ENCODE results near the gene ERMP1. TPM values are rescaled to one million over a fixed set of nuclear protein-coding genes. Genes with fewer than 3 reads are reported as not detected.

The ERMP1 gene
- polyA plus RNA-seq, 3 donors, result 2.5 to 3.7 (median 3.6) TPM

- Histone ChIP-seq H3K9ac (ENCODE audit: insufficient read depth, low read length, poor library complexity, severe bottlenecking) (no peak overlapping the region), H3K4me1 (ENCODE audit: control insufficient read depth in 1 of 2, insufficient read depth in 2 of 2, low read length in 2 of 2) (no peaks in the 10 kb centered on the region), H3K4me2 (replicated peaks; ENCODE audit: extremely low read depth, low read length, poor library complexity, severe bottlenecking) (no peak overlapping the region), H2AFZ (ENCODE audit: insufficient read depth, low read depth, low read length, poor library complexity, severe bottlenecking) (no peak overlapping the region), H3K9me3 (replicated peaks in 1 of 2; ENCODE audit: control insufficient read depth in 1 of 2, insufficient read depth in 1 of 2, low read length in 2 of 2) (no peaks in the 10 kb centered on the region), H3K36me3 (replicated peaks in 1 of 2; ENCODE audit: control insufficient read depth in 1 of 2, insufficient read depth in 2 of 2, low read length in 2 of 2) (peaks cover 30 to 51% of the 10 kb centered on the region in 2 donors), H4K20me1 (ENCODE audit: insufficient read depth, low read length) (no peaks in the 10 kb centered on the region), H3K27me3 (ENCODE audit: control insufficient read depth in 2 of 2, insufficient read depth in 2 of 2, low read length in 2 of 2) (no peaks in the 10 kb centered on the region), H3K79me2 (ENCODE audit: insufficient read depth, low read length) (no peaks in the 10 kb centered on the region), H3K27ac (ENCODE audit: low read depth in 1 of 2, low read length in 2 of 2) (no peak overlapping the region), H3K4me3 (replicated peaks in 1 of 3; ENCODE audit: low read depth in 2 of 3, low read length in 3 of 3) (no peak overlapping the region)
- peaks cover 44 to 61% of the 10 kb centered on the region in 2 donors for H3K36me3 Mint-ChIP-seq
- intact Hi-C loops (cut with micrococcal nuclease), result no loop called here
- H3K27me3 Mint-ChIP-seq (ENCODE audit: low read depth in 3 of 3), result no peaks in the 10 kb centered on the region
- H3K4me3 Mint-ChIP-seq, result no peak overlapping the region
- no peak for DNase-seq
- no CpG with 5 or more reads among the region's 3 CpGs for WGBS (ENCODE audit: insufficient coverage)
- TF ChIP-seq CTCF (IDR thresholded peaks at IDR 0.05), result no peak
- H3K27ac Mint-ChIP-seq, result no peak overlapping the region
- H3K4me1 Mint-ChIP-seq, result peaks cover 8% of the 10 kb centered on the region
- peaks cover 0 to 2% (median 0%) of the 10 kb centered on the region in 7 donors for H3K9me3 Mint-ChIP-seq
These were observed 19.1 kb downstream of the ERMP1 start for GRCh38 chr9:5813824-5814223.

GRCh38 chr9:5811751-5812150 is 21.2 kb downstream of the ERMP1 start:
- no peak overlapping the region for H3K9ac ChIP-seq (ENCODE audit: insufficient read depth, low read length, poor library complexity, severe bottlenecking)
- Mint-ChIP-seq H3K27me3 (ENCODE audit: low read depth in 3 of 3) (no peaks in the 10 kb centered on the region), H3K36me3 (peaks cover 47 to 53% of the 10 kb centered on the region in 2 donors), H3K27ac (peak overlapping the region in 1 of 7 donors; percentile 9), H3K4me3 (no peak overlapping the region), H3K9me3 (no peaks in the 10 kb centered on the region), H3K4me1 (peaks cover 1% of the 10 kb centered on the region)
- no peak overlapping the region for H3K4me2 ChIP-seq (replicated peaks; ENCODE audit: extremely low read depth, low read length, poor library complexity, severe bottlenecking)
- H3K9me3 ChIP-seq (replicated peaks in 1 of 2; ENCODE audit: control insufficient read depth in 1 of 2, insufficient read depth in 1 of 2, low read length in 2 of 2), result no peaks in the 10 kb centered on the region
- peaks cover 30 to 44% of the 10 kb centered on the region in 2 donors for H3K36me3 ChIP-seq (replicated peaks in 1 of 2; ENCODE audit: control insufficient read depth in 1 of 2, insufficient read depth in 2 of 2, low read length in 2 of 2)
- H2AFZ ChIP-seq (ENCODE audit: insufficient read depth, low read depth, low read length, poor library complexity, severe bottlenecking), result no peak overlapping the region
- no peak overlapping the region for H3K27ac ChIP-seq (ENCODE audit: low read depth in 1 of 2, low read length in 2 of 2)
- H3K79me2 ChIP-seq (ENCODE audit: insufficient read depth, low read length), result no peaks in the 10 kb centered on the region
- no peak for DNase-seq
- intact Hi-C loops (cut with micrococcal nuclease), result no loop called here
- no peaks in the 10 kb centered on the region for H4K20me1 ChIP-seq (ENCODE audit: insufficient read depth, low read length)
- no peaks in the 10 kb centered on the region for H3K4me1 ChIP-seq (ENCODE audit: control insufficient read depth in 1 of 2, insufficient read depth in 2 of 2, low read length in 2 of 2)
- no peaks in the 10 kb centered on the region for H3K27me3 ChIP-seq (ENCODE audit: control insufficient read depth in 2 of 2, insufficient read depth in 2 of 2, low read length in 2 of 2)
- no peak for TF ChIP-seq CTCF (IDR thresholded peaks at IDR 0.05)
- WGBS (ENCODE audit: insufficient coverage), result no CpG with 5 or more reads among the region's 1 CpG
- no peak overlapping the region for H3K4me3 ChIP-seq (replicated peaks in 1 of 3; ENCODE audit: low read depth in 2 of 3, low read length in 3 of 3)

All from CD14-positive monocyte (primary cell).